Astrocyte of the spinal cord (primary cell): ENCODE data around the gene ZNF695.
A peak's percentile ranks its signal among the peaks of the same experiment; 100 is the strongest.

ENCODE experiments used
- DNase-seq: peaks from one replicate; pipeline ENCODE4 v3.0.0; 2011; ENCODE audit warnings: low read depth, low spot score
- H3K4me3 ChIP-seq: 2 replicates; pipeline ENCODE4 v1.5.1; 2011; ENCODE audit warnings: low read depth, mild to moderate bottlenecking, low read length, moderate library complexity
- CTCF ChIP-seq: IDR thresholded peaks from 2 replicates; pipeline ENCODE4 v1.5.1; 2012; ENCODE audit warnings: low read depth, mild to moderate bottlenecking, low read length, inconsistent platforms
- in situ Hi-C: cut with HindIII; loops from 2 replicates; pipeline ENCODE4 v1.10.0; 2017; ENCODE audit warnings: low sequenced_read_pairs

ZNF695 gene

GRCh38 chr1:246987083-246987690 lies 20.7 kb downstream of the ZNF695 start:
- DNase-seq, result no peak
- no peak for TF ChIP-seq CTCF
- no peak overlapping the region for H3K4me3 ChIP-seq
- in situ Hi-C loops, result no loop called here

GRCh38 chr1:246978785-246979184 lies 29.1 kb downstream of the ZNF695 start:
- DNase-seq, result no peak
- no peak overlapping the region for H3K4me3 ChIP-seq
- TF ChIP-seq CTCF, result no peak
- in situ Hi-C loops, result no loop called here

GRCh38 chr1:246978281-246978680 lies 29.6 kb downstream of the ZNF695 start:
- no peak for DNase-seq
- TF ChIP-seq CTCF, result no peak
- in situ Hi-C loops, result no loop called here
- no peak overlapping the region for H3K4me3 ChIP-seq

GRCh38 chr1:246971969-246972368 lies 35.9 kb downstream of the ZNF695 start:
- DNase-seq, result no peak
- in situ Hi-C loops, result no loop called here
- no peak for TF ChIP-seq CTCF
- no peak overlapping the region for H3K4me3 ChIP-seq

GRCh38 chr1:246971090-246971721 lies 36.7 kb downstream of the ZNF695 start:
- no peak overlapping the region for H3K4me3 ChIP-seq
- peak; percentile 18 for DNase-seq
- in situ Hi-C loops, result no loop called here
- peak; percentile 72 for TF ChIP-seq CTCF

GRCh38 chr1:246969621-246970020 lies 38.2 kb downstream of the ZNF695 start:
- DNase-seq, result no peak
- H3K4me3 ChIP-seq, result no peak overlapping the region
- no peak for TF ChIP-seq CTCF
- in situ Hi-C loops, result no loop called here

GRCh38 chr1:246966502-246966901 lies 41.4 kb downstream of the ZNF695 start:
- H3K4me3 ChIP-seq, result no peak overlapping the region
- no peak for TF ChIP-seq CTCF
- in situ Hi-C loops, result no loop called here
- DNase-seq, result no peak
